ENCODE results near the gene ANXA11.

DNA sequence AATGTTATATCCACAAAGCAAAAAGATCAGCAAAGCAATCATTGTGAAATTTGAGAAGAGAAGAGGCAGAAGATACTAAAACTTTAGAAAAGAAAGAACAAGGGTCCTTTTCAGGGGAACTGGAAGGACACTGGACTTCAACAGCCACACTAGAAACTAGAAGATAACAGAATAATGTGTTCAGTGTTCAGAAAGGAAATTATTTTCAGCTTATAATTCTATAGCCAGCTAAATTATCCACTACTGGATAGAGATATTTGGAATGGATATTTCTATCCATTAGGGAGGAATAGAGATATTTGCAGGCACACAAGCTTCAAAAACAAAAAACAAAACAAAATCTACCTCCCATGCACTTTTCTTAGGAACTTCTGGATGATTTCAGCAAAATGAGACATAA lies 12.8 kb downstream of the ANXA11 start:
- no peak for TF ChIP-seq POLR2A (IDR thresholded peaks at IDR 0.05; ENCODE audit: low read length)
- no peak for TF ChIP-seq GATA1 (IDR thresholded peaks at IDR 0.05; ENCODE audit: low read depth, low read length)
